AG08395 (cell line): ENCODE measurements around the gene GUCY2C.

Source experiments
- DNase-seq: peaks from one replicate; pipeline ENCODE4 v3.0.0; 2012; ENCODE audit warnings: mixed read lengths, low spot score

Gene GUCY2C

GRCh38 chr12:14571779-14572178 lies 124.6 kb downstream of the GUCY2C start:
- DNase-seq, result no peak

DNA sequence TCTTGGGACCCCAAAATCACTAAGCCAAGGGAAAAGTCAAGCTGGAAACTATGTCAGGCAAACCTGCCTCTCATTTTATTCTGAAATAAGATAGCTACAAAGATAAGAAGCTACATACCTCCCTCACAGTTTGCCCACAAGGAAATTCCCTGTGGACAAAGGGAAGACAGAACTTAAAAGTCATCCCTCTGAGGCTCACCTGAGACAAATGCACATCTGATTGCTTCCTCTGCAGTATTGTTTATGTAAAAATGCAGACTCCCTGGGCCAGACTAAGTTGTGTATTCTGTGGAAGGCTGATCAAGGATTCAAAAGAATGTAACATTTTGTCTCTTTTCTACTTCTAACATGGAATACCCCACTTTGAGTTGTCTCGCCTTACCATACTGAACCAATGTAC lies 126.2 kb downstream of the GUCY2C start:
- DNase-seq, result no peak

DNA sequence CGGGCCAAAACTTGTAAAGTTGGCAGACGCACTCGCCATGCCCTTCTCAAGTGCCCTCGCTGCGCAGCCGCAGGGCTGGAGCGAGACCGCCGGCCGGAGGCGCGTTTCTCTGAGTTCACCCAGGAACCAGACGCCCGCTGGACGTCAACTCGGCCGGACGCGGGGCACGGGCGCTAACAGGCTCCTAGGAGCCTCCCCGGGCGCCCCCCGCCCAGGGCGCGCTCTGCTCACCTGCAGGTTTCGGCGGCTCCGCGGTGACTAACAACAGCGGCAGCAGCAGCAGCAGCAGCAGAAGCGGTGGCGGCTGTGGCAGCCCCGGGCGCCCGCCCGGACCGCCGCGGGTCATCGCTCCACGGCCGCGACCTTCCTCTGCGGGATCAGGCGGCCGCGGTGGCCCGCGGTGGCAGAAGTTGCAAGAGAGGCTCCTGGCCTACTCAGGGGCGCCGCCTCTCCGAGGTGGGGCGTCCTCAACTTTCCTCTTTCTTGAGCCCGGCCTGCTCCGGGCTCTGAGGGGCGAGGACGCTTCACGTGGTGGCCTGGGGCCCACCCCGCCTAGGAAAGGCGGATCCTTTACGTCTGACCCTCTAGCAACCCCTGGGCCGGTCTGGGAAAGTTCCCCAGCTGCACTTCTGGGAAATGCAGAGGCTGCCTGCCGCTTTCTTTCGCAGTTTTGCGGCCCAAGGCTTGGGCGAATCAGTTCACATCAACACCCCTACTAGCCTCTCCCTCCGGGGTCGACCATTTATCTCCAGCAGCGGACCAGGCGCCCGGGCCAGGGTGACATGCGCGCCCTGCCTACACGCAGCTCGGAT lies 128.8 kb downstream of the GUCY2C start, which contains the start of gene PLBD1:
Gene PLBD1, minus strand, starts transcription at position 533 of the 812 bp plus-strand sequence. Its CDS starts 187 bp downstream, at position 346.
- DNase-seq, result peak; percentile 27

GRCh38 chr12:14564336-14564959 lies 132.0 kb downstream of the GUCY2C start:
- no peak for DNase-seq

DNA sequence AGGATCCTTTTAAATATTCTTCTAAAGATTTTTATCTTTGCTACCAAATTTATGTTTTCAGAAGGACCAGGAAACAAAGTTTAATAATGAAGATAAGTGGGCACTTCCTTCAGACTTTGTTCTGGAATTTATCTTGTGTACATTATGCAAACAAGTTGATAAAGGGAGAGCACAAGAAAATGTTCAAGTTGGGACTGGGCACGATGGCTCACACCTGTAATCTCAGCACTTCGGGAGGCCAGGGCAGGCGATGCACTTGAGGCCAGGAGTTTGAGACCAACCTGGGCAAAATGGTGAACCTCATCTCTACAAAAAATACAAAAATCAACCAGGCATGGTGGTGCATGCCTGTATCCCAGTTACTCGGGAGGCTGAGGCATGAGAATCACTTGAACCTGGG lies 133.4 kb downstream of the GUCY2C start:
- no peak for DNase-seq
